Stimulated activated CD4-positive, alpha-beta T cell treated with anti-CD3 and anti-CD28 coated beads, TNF-alpha, amount 100 ng/mL, for 4 hours (primary cell): ENCODE measurements around the gene UBTD2.
"Not testable (repeated sequence)": the region's sequence is repeated elsewhere in the genome, so short reads cannot be mapped to it uniquely, and the experiment has no call there.

ENCODE experiments used
- DNase-seq, 3 experiments: peaks; one replicate each; pipeline ENCODE4 v3.0.0-alpha.2; 2020; ENCODE audit warnings: low read depth in 3 of 3

UBTD2 gene

GRCh38 chr5:172293054-172293744 lies 9.6 kb upstream of the UBTD2 start:
- DNase-seq: peak; percentile 9 to 38 (median 34)

GRCh38 chr5:172291837-172292236 lies 8.3 kb upstream of the UBTD2 start:
- DNase-seq: not testable (repeated sequence)

- no peak for DNase-seq
Measured at GRCh38 chr5:172288465-172288864, 4.9 kb upstream of the UBTD2 start.

- DNase-seq: not testable (repeated sequence)
Measured at GRCh38 chr5:172287140-172287539, 3.6 kb upstream of the UBTD2 start.

GRCh38 chr5:172285226-172286143 lies 1.9 kb upstream of the UBTD2 start:
- DNase-seq: no peak

GRCh38 chr5:172284611-172284980 lies 1.0 kb upstream of the UBTD2 start:
- DNase-seq: no peak

- peak; percentile 66 to 75 (median 74) for DNase-seq
Measured at GRCh38 chr5:172283862-172284610, 472 bp upstream of the UBTD2 start.

- no peak for DNase-seq
Measured at GRCh38 chr5:172282272-172283019, 1.1 kb downstream of the UBTD2 start.

GRCh38 chr5:172281346-172281745 lies 2.2 kb downstream of the UBTD2 start:
- no peak for DNase-seq

- DNase-seq: no peak
Measured at GRCh38 chr5:172280929-172281328, 2.6 kb downstream of the UBTD2 start.

- DNase-seq: no peak
Measured at GRCh38 chr5:172280317-172280716, 3.2 kb downstream of the UBTD2 start.

GRCh38 chr5:172278356-172278755 lies 5.2 kb downstream of the UBTD2 start:
- no peak for DNase-seq

GRCh38 chr5:172276214-172276613 lies 7.3 kb downstream of the UBTD2 start:
- DNase-seq: no peak

- peak; percentile 31 to 50 (median 43) for DNase-seq
Measured at GRCh38 chr5:172274951-172275753, 8.4 kb downstream of the UBTD2 start.

GRCh38 chr5:172267943-172268342 lies 15.6 kb downstream of the UBTD2 start:
- DNase-seq: no peak

GRCh38 chr5:172266676-172267092 lies 16.9 kb downstream of the UBTD2 start:
- no peak for DNase-seq

- no peak for DNase-seq
Measured at GRCh38 chr5:172266071-172266675, 17.4 kb downstream of the UBTD2 start.

- DNase-seq: no peak
Measured at GRCh38 chr5:172264815-172265395, 18.7 kb downstream of the UBTD2 start.

GRCh38 chr5:172255444-172255843 lies 28.1 kb downstream of the UBTD2 start:
- no peak for DNase-seq

- no peak for DNase-seq
Measured at GRCh38 chr5:172252501-172252900, 31.1 kb downstream of the UBTD2 start.
